GM23338 (cell line): ENCODE data around the gene ANKRD44. TPM values are rescaled to one million over a fixed set of nuclear protein-coding genes. Genes with fewer than 3 reads are reported as not detected.
A peak's percentile ranks its signal among the peaks of the same experiment; 100 is the strongest.

Experiments
- ATAC-seq: fragments of 200-7000 bp; cut with Tn5 transposase; 3 replicates; pipeline ENCODE4 v1.9.1; 2020
- DNase-seq: peaks from one replicate; pipeline ENCODE4 v3.0.0-alpha.2; 2015; ENCODE audit warnings: low spot score
- H2AFZ ChIP-seq: fragments of 200-600 bp; sonication (generic); 2 replicates; pipeline ENCODE4 v1.8.0; 2016; ENCODE audit warnings: antibody characterized with exemption, mild to moderate bottlenecking, moderate library complexity
- H3F3A ChIP-seq: fragments of 200-600 bp; sonication (generic); replicated peaks from 2 replicates; pipeline ENCODE4 v1.8.0; 2017; ENCODE audit warnings: antibody characterized with exemption, mixed run types, low read depth
- H3K27ac ChIP-seq: fragments of 200-600 bp; sonication (generic); 2 replicates; pipeline ENCODE4 v1.6.1; 2016; ENCODE audit warnings: low read depth
- H3K27me3 ChIP-seq: fragments of 200-600 bp; sonication (generic); 2 replicates; pipeline ENCODE4 v1.8.0; 2016; ENCODE audit warnings: mild to moderate bottlenecking, mixed run types, moderate library complexity; ENCODE audit not compliant: insufficient read depth
- H3K36me3 ChIP-seq: fragments of 200-600 bp; sonication (generic); 2 replicates; pipeline ENCODE4 v1.8.0; 2016; ENCODE audit warnings: mild to moderate bottlenecking; ENCODE audit not compliant: insufficient read depth
- H3K4me1 ChIP-seq: fragments of 200-600 bp; sonication (generic); 2 replicates; pipeline ENCODE4 v1.8.0; 2016; ENCODE audit warnings: mild to moderate bottlenecking, moderate library complexity; ENCODE audit not compliant: insufficient read depth
- H3K4me2 ChIP-seq: fragments of 200-600 bp; sonication (generic); 2 replicates; pipeline ENCODE4 v1.7.1; 2017; ENCODE audit warnings: mixed run types
- H3K4me3 ChIP-seq: fragments of 200-600 bp; sonication (generic); 2 replicates; pipeline ENCODE4 v1.6.1; 2016; ENCODE audit warnings: mixed run types
- H3K79me2 ChIP-seq: fragments of 200-600 bp; sonication (generic); replicated peaks from 2 replicates; pipeline ENCODE4 v1.8.0; 2017; ENCODE audit warnings: mild to moderate bottlenecking; ENCODE audit not compliant: insufficient read depth
- H3K9me2 ChIP-seq: fragments of 200-600 bp; sonication (generic); 2 replicates; pipeline ENCODE4 v1.8.0; 2017; ENCODE audit not compliant: insufficient read depth
- H4K20me1 ChIP-seq: fragments of 200-600 bp; sonication (generic); replicated peaks from 2 replicates; pipeline ENCODE4 v1.8.0; 2017; ENCODE audit warnings: mild to moderate bottlenecking; ENCODE audit not compliant: insufficient read depth
- H3K27ac Mint-ChIP-seq: 2 replicates; pipeline ENCODE4 v1.8.0; 2020; ENCODE audit warnings: inconsistent platforms, mild to moderate bottlenecking, moderate library complexity, mixed read lengths
- H3K27me3 Mint-ChIP-seq: 3 replicates; pipeline ENCODE4 v1.8.0; 2022; ENCODE audit warnings: low read depth, mild to moderate bottlenecking, moderate library complexity, mixed read lengths, inconsistent platforms; ENCODE audit not compliant: insufficient read depth, poor library complexity
- H3K36me3 Mint-ChIP-seq: 3 replicates; pipeline ENCODE4 v1.8.0; 2021; ENCODE audit warnings: low read depth, mild to moderate bottlenecking, inconsistent platforms, moderate library complexity, mixed read lengths
- H3K4me1 Mint-ChIP-seq: 3 replicates; pipeline ENCODE4 v1.8.0; 2020; ENCODE audit warnings: mild to moderate bottlenecking, inconsistent platforms, mixed read lengths
- H3K4me3 Mint-ChIP-seq: 3 replicates; pipeline ENCODE4 v1.8.0; 2021; ENCODE audit warnings: moderate library complexity, mild to moderate bottlenecking, inconsistent platforms, mixed read lengths
- H3K9me3 Mint-ChIP-seq: 3 replicates; pipeline ENCODE4 v1.8.0; 2020; ENCODE audit warnings: moderate library complexity, mild to moderate bottlenecking, inconsistent platforms, mixed read lengths
- EZH2phosphoT487 ChIP-seq: fragments of 200-600 bp; sonication (generic); IDR thresholded peaks from one replicate; pipeline ENCODE4 v1.8.1; 2018; ENCODE audit warnings: antibody characterized with exemption; ENCODE audit not compliant: unreplicated experiment
- NANOG ChIP-seq: IDR thresholded peaks from 2 replicates; pipeline ENCODE4 v1.6.1; 2016; ENCODE audit warnings: antibody characterized with exemption, borderline replicate concordance
- ZNF331 ChIP-seq: fragments of 250-450 bp; sonication (Bioruptor Pico); IDR thresholded peaks from 2 replicates; pipeline ENCODE4 v1.5.0; 2020; ENCODE audit warnings: low read depth, mild to moderate bottlenecking, moderate library complexity
- polyA plus RNA-seq: library from polyadenylated mRNA; unstranded; fragments of >200 nt; fragmentation: Nextera tagmentation; extraction: Ambion mirVana; gene quantifications from 2 replicates; pipeline ENCODE4 v1.2.1, GENCODE V29; 2016
- total RNA-seq: library from RNA; depleted of rRNA; stranded (reverse); fragments of >200 nt; shearing (Covaris generic); gene quantifications from 2 replicates; pipeline ENCODE4 v1.2.3, GENCODE V29; 2014
- TF ChIP-seq, protein P1 (sequence below): IDR thresholded peaks from 2 replicates; pipeline ENCODE4 v1.6.1; 2016; ENCODE audit warnings: antibody characterized with exemption
- TF ChIP-seq, protein P2 (sequence below): IDR thresholded peaks from one replicate; pipeline ENCODE4 v1.6.1; 2018; ENCODE audit warnings: antibody characterized with exemption; ENCODE audit not compliant: unreplicated experiment
- TF ChIP-seq, protein P3 (sequence below), 2 experiments: fragments of 200-600 bp in 1 of 2; sonication (generic) in 1 of 2; conservative IDR thresholded peaks; 2 replicates each; pipeline versions ENCODE4 v1.5.1 to v1.6.1; 2016 to 2017; ENCODE audit warnings: antibody characterized with exemption in 2 of 2, low read depth in 2 of 2, mild to moderate bottlenecking in 2 of 2, moderate library complexity in 1 of 2

The ANKRD44 gene
- total and polyA plus RNA-seq, 2 experiments from 2014 or later = 0.44 to 0.56 TPM

DNA sequence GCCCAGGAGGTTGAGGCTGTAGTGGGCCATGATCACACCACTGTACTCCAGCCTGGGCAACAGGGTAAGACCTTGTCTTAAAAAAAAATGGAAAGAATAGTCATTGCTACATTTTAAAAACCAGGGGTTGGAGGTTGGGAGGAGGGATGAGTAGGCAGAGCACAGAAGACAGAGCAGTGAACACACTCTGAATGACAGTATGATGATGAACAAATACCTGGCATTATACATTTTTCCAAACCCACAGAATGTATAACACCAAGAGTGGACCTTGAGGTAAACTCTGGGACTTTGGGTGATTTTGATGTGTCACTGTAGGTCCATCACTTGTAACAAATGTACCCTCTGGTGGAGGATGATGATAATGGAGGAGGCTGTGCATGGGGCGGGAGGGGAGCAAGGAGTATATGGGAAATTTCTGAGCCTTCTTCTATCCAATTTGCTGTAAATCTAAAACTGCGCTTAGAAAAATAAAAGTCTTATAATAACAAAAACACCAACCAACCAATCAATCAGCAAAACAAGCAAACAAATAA, 272.6 kb downstream of the ANKRD44 start:
- Mint-ChIP-seq H3K27ac (peak overlapping the region; percentile 90), H3K27me3 (no peaks in the 10 kb centered on the region)
- ATAC-seq = peak; percentile 56

DNA sequence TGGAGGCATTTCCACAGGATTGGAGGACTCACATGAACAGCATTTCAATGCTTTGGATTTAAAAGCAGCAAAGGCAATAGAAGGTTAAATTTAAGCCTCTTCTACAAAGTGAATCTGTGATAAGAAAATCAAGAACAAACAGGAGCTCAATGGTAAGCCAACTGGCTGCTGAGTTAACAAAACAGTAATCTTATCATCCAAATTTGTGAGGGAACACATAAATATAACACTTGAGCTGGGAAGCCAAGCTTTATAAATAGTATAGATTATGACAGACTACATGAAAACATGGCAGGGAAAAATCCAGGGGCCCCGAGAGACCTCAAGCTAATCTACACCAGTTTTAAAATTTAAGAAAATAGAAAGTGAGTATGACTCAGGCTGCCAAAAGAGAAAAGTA, 275.6 kb downstream of the ANKRD44 start:
- Histone ChIP-seq H3K36me3 (no peaks in the 10 kb centered on the region), H3K4me3 (no peak overlapping the region), H3K27me3 (no peaks in the 10 kb centered on the region), H3K79me2 (no peaks in the 10 kb centered on the region), H2AFZ (no peak overlapping the region), H3F3A (no peaks in the 10 kb centered on the region), H4K20me1 (no peaks in the 10 kb centered on the region), H3K4me1 (no peaks in the 10 kb centered on the region), H3K4me2 (no peak overlapping the region), H3K27ac (no peak overlapping the region), H3K9me2 (0 out of 2 replicates have a peak, but pooled peaks cover 8% of the 10 kb centered on the region)
- Mint-ChIP-seq H3K4me1 (no peaks in the 10 kb centered on the region), H3K9me3 (no peaks in the 10 kb centered on the region), H3K27me3 (peaks cover 2% of the 10 kb centered on the region), H3K27ac (no peak overlapping the region), H3K4me3 (no peak overlapping the region), H3K36me3 (no peaks in the 10 kb centered on the region)
- DNase-seq = no peak
- ATAC-seq = no peak
- TF ChIP-seq ZNF331 = no peak
- TF ChIP-seq EZH2phosphoT487 = no peak
- TF ChIP-seq, protein P1, sequence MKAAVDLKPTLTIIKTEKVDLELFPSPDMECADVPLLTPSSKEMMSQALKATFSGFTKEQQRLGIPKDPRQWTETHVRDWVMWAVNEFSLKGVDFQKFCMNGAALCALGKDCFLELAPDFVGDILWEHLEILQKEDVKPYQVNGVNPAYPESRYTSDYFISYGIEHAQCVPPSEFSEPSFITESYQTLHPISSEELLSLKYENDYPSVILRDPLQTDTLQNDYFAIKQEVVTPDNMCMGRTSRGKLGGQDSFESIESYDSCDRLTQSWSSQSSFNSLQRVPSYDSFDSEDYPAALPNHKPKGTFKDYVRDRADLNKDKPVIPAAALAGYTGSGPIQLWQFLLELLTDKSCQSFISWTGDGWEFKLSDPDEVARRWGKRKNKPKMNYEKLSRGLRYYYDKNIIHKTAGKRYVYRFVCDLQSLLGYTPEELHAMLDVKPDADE = no peak
- TF ChIP-seq, protein P2, sequence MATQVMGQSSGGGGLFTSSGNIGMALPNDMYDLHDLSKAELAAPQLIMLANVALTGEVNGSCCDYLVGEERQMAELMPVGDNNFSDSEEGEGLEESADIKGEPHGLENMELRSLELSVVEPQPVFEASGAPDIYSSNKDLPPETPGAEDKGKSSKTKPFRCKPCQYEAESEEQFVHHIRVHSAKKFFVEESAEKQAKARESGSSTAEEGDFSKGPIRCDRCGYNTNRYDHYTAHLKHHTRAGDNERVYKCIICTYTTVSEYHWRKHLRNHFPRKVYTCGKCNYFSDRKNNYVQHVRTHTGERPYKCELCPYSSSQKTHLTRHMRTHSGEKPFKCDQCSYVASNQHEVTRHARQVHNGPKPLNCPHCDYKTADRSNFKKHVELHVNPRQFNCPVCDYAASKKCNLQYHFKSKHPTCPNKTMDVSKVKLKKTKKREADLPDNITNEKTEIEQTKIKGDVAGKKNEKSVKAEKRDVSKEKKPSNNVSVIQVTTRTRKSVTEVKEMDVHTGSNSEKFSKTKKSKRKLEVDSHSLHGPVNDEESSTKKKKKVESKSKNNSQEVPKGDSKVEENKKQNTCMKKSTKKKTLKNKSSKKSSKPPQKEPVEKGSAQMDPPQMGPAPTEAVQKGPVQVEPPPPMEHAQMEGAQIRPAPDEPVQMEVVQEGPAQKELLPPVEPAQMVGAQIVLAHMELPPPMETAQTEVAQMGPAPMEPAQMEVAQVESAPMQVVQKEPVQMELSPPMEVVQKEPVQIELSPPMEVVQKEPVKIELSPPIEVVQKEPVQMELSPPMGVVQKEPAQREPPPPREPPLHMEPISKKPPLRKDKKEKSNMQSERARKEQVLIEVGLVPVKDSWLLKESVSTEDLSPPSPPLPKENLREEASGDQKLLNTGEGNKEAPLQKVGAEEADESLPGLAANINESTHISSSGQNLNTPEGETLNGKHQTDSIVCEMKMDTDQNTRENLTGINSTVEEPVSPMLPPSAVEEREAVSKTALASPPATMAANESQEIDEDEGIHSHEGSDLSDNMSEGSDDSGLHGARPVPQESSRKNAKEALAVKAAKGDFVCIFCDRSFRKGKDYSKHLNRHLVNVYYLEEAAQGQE = no peak
- no peak for TF ChIP-seq NANOG

More for the DNA sequence above, 272.6 kb downstream of the ANKRD44 start:
- Histone ChIP-seq H2AFZ (peak overlapping the region; percentile 24; the same call in 1 of the 2 replicates), H3K4me2 (no peak overlapping the region), H3K9me2 (0 out of 2 replicates have a peak, but pooled peaks cover 4% of the 10 kb centered on the region), H3K79me2 (no peaks in the 10 kb centered on the region), H3K4me1 (no peaks in the 10 kb centered on the region), H4K20me1 (no peaks in the 10 kb centered on the region), H3K4me3 (no peak overlapping the region), H3K27me3 (no peaks in the 10 kb centered on the region), H3K36me3 (no peaks in the 10 kb centered on the region), H3F3A (no peaks in the 10 kb centered on the region), H3K27ac (no peak overlapping the region)
- TF ChIP-seq EZH2phosphoT487 = no peak
- TF ChIP-seq, protein P3, sequence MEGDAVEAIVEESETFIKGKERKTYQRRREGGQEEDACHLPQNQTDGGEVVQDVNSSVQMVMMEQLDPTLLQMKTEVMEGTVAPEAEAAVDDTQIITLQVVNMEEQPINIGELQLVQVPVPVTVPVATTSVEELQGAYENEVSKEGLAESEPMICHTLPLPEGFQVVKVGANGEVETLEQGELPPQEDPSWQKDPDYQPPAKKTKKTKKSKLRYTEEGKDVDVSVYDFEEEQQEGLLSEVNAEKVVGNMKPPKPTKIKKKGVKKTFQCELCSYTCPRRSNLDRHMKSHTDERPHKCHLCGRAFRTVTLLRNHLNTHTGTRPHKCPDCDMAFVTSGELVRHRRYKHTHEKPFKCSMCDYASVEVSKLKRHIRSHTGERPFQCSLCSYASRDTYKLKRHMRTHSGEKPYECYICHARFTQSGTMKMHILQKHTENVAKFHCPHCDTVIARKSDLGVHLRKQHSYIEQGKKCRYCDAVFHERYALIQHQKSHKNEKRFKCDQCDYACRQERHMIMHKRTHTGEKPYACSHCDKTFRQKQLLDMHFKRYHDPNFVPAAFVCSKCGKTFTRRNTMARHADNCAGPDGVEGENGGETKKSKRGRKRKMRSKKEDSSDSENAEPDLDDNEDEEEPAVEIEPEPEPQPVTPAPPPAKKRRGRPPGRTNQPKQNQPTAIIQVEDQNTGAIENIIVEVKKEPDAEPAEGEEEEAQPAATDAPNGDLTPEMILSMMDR (conservative IDR thresholded peaks at IDR 0.05; ENCODE audit: low read depth in 2 of 2) = peak; percentile 24 to 48; a peak in 3 of 4 replicates
- no peaks in the 10 kb centered on the region for H3K4me1 Mint-ChIP-seq
- H3K9me3 Mint-ChIP-seq = no peaks in the 10 kb centered on the region
- H3K4me3 Mint-ChIP-seq = no peak overlapping the region
- peak; percentile 45 for DNase-seq
- no peaks in the 10 kb centered on the region for H3K36me3 Mint-ChIP-seq
